ENCODE measurements around the gene FKBP1B.

DNA sequence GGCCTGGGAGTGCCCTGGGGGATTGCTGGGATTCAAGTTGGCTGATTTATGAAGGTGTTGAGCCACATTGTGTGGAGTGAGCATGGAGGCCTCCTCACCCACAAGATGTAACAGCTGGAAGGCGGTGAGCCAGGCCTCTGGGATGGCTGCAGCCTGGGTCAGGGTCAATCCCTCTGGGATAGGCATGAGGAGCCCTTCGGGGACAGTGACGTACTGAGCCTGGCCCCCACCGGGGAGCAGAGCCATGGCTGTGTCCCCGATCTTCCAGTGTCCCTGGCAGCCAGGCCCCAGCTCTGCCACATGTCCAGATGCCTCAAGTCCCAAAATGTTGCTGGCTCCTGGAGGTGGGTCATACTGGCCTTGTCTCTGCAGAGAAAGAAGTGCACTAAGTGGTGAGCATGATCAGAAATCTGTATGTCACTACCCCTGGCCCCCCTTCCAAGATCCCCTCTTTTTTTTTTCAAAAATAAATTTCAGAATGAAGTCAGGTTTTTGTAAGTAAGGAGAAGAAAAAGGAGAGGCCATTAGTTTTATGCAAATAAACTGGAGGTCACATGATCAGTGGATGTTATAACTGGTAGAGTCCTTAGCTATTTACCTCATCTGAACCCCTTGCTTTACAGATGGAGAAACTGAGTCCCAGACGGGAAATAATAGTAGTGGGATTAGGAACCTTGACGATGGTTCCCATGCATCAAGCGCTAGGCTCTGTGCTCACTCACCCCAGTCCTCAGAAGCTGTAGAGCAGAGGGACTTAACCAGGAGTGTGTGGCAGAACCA, 33.4 kb downstream of the FKBP1B start:
- TF ChIP-seq REST (IDR thresholded peaks at IDR 0.05) (no peak), CTCF (IDR thresholded peaks at IDR 0.05) (no peak), EP300 (IDR thresholded peaks at IDR 0.05) (no peak), RAD21 (conservative IDR thresholded peaks at IDR 0.05 in 1 of 2, IDR thresholded peaks at IDR 0.05 in 1 of 2) (no peak)

Data from A549 (cell line).